ENCODE results near the gene NUCB1. TPM values are rescaled to one million over a fixed set of nuclear protein-coding genes. Genes with fewer than 3 reads are reported as not detected.

Gene NUCB1
- total and polyA plus RNA-seq, 9 of the 15 experiments (the other 6 are each of a cell fraction or from before 2014, with no cell fraction given), result 3.1 to 153 (median 71.7) TPM

- TF ChIP-seq CHD1 (IDR thresholded peaks at IDR 0.05; ENCODE audit: low read length), result no peak
- TF ChIP-seq ZEB2 (IDR thresholded peaks at IDR 0.05), result peak; percentile 66
- no peak for TF ChIP-seq MYC (IDR thresholded peaks at IDR 0.05; ENCODE audit: low read depth, low read length)
- TF ChIP-seq MYC (CRISPR knock-in tag; IDR thresholded peaks at IDR 0.05; ENCODE audit: borderline replicate concordance, low read depth), result no peak
- peak; percentile 24; the same call in 1 of the 2 replicates for TF ChIP-seq TOE1 (IDR thresholded peaks at IDR 0.05; ENCODE audit: borderline replicate concordance)
- TF ChIP-seq TOE1 (CRISPR knock-in tag; IDR thresholded peaks at IDR 0.05; ENCODE audit: borderline replicate concordance, low read depth), result no peak
- TF ChIP-seq ZBTB43 (CRISPR knock-in tag; IDR thresholded peaks at IDR 0.05), result peak; percentile 21; the same call in 1 of the 2 replicates
- TF ChIP-seq SAP30 (IDR thresholded peaks at IDR 0.05; ENCODE audit: borderline replicate concordance, insufficient read depth, low read depth, low read length, poor library complexity, severe bottlenecking), result peak; percentile 36
- peak; percentile 52 to 57; a peak in 1 of 4 replicates for TF ChIP-seq UBTF (IDR thresholded peaks at IDR 0.05; ENCODE audit: borderline replicate concordance in 1 of 2, low read depth in 2 of 2, low read length in 2 of 2)
- no peak for TF ChIP-seq ASH1L (IDR thresholded peaks at IDR 0.05; ENCODE audit: borderline replicate concordance, low read depth, partially characterized antibody)
- no peak for TF ChIP-seq ID3 (CRISPR knock-in tag; IDR thresholded peaks at IDR 0.05)
- peak; percentile 15; the same call in 1 of the 2 replicates for TF ChIP-seq ID3 (tag; IDR thresholded peaks at IDR 0.05)
- TF ChIP-seq NBN (IDR thresholded peaks at IDR 0.05; ENCODE audit: low read depth), result peak; percentile 23; the same call in 1 of the 2 replicates
- TF ChIP-seq GTF2F1 (IDR thresholded peaks at IDR 0.05; ENCODE audit: low read depth, low read length), result 0 out of 2 replicates have a peak, but pooled peaks have one; percentile 24
- no peak for TF ChIP-seq XRCC4 (IDR thresholded peaks at IDR 0.05; ENCODE audit: extremely low read depth, insufficient read depth, insufficient read length)
- TF ChIP-seq MTF1 (CRISPR knock-in tag; IDR thresholded peaks at IDR 0.05; ENCODE audit: borderline replicate concordance), result no peak
- no peak for TF ChIP-seq THRA (IDR thresholded peaks at IDR 0.05)
- TF ChIP-seq TAF9B (IDR thresholded peaks at IDR 0.05; ENCODE audit: partially characterized antibody), result no peak
- TF ChIP-seq DPF2 (IDR thresholded peaks at IDR 0.05), result peak; percentile 48; the same call in 1 of the 2 replicates
- no peak for TF ChIP-seq CHCHD3 (CRISPR knock-in tag; IDR thresholded peaks at IDR 0.05)
- TF ChIP-seq SRF (CRISPR knock-in tag; IDR thresholded peaks at IDR 0.05), result peak in 1 of 2 experiments; percentile 66; a peak in 1 of 4 replicates
- no peak for TF ChIP-seq IRF9 (tag; IDR thresholded peaks at IDR 0.05)
These were observed 33.3 kb downstream of the NUCB1 start, which contains the start of gene DHDH (continued) for GRCh38 chr19:48933382-48933932.
